Endothelial cell of umbilical vein (primary cell): ENCODE results near the gene SLCO4C1. TPM values are rescaled to one million over a fixed set of nuclear protein-coding genes. Genes with fewer than 3 reads are reported as not detected.

Experiments used
- BruUV-seq: library from RNA; stranded (reverse); fragments of 400-500 nt; replicated peaks from 2 replicates; lab custom pipeline; 2021; lab: Mats Ljungman, UMichigan
- CTCF ChIA-PET: fragments of 300-600, 350-600 bp; sonication (Branson Sonifier 250); formaldehyde crosslinking; loops from one replicate; lab custom pipeline; 2021; ENCODE audit warnings: antibody characterized with exemption, inconsistent platforms; lab: Charles Lee
- POLR2A ChIA-PET: fragments of 300-600, 350-600 bp; sonication (Branson Sonifier 250); formaldehyde crosslinking; loops from one replicate; lab custom pipeline; 2021; ENCODE audit warnings: antibody characterized with exemption, inconsistent platforms; lab: Charles Lee
- DNase-seq: peaks from one replicate; pipeline ENCODE4 v3.0.0-alpha.2; 2011; ENCODE audit warnings: low read depth, low spot score
- FAIRE-seq: peaks from 2 replicates; lab custom pipeline; 2011; peaks lifted over from hg19 to GRCh38; lab: Jason Lieb, UNC
- H2AFZ ChIP-seq: 2 replicates; pipeline ENCODE4 v1.6.0; 2012; ENCODE audit warnings: low read depth, low read length, control low read depth, inconsistent platforms
- H3K27ac ChIP-seq: 2 replicates; pipeline ENCODE4 v1.5.1; 2011; ENCODE audit warnings: low read depth, mild to moderate bottlenecking, control low read depth, low read length, moderate library complexity; ENCODE audit not compliant: insufficient read depth
- H3K27me3 ChIP-seq, 2 experiments: 2 replicates each; pipeline versions ENCODE4 v1.6.0 to v1.6.1; 2011; ENCODE audit warnings: low read length in 2 of 2, mixed read lengths in 1 of 2; ENCODE audit not compliant: control insufficient read depth in 2 of 2, insufficient read depth in 2 of 2
- H3K36me3 ChIP-seq, 2 experiments: 2 replicates in 1 of 2; 3 replicates in 1 of 2; pipeline ENCODE4 v1.5.1; 2011; ENCODE audit warnings: low read length in 2 of 2, mild to moderate bottlenecking in 1 of 2, moderate library complexity in 1 of 2; ENCODE audit not compliant: control insufficient read depth in 2 of 2, insufficient read depth in 2 of 2; ENCODE audit errors: extremely low read depth in 1 of 2
- H3K4me1 ChIP-seq: 3 replicates; pipeline ENCODE4 v1.5.1; 2011; ENCODE audit warnings: mild to moderate bottlenecking, low read length; ENCODE audit not compliant: control insufficient read depth, insufficient read depth; ENCODE audit errors: extremely low read depth
- H3K4me2 ChIP-seq: 2 replicates; pipeline ENCODE4 v1.6.1; 2011; ENCODE audit warnings: low read length, control low read depth, mixed read lengths; ENCODE audit not compliant: insufficient read depth
- H3K4me3 ChIP-seq, 3 experiments: fragments of 200-600 bp in 1 of 3; sonication (generic), shearing (Covaris generic) in 1 of 3; replicated peaks in 1 of 3; 2 replicates each; pipeline ENCODE4 v1.5.1; 2011 to 2016; ENCODE audit warnings: control low read depth in 3 of 3, low read length in 3 of 3, mild to moderate bottlenecking in 2 of 3, inconsistent platforms in 1 of 3, low read depth in 1 of 3, moderate library complexity in 1 of 3; ENCODE audit not compliant: insufficient read depth in 1 of 3
- H3K79me2 ChIP-seq: 2 replicates; pipeline ENCODE4 v1.6.0; 2012; ENCODE audit warnings: low read length, inconsistent platforms; ENCODE audit not compliant: control insufficient read depth, insufficient read depth
- H3K9ac ChIP-seq: replicated peaks from 2 replicates; pipeline ENCODE3; 2011; ENCODE audit warnings: low read length, control low read depth; ENCODE audit not compliant: insufficient read depth; ENCODE audit errors: extremely low read depth
- H3K9me1 ChIP-seq: replicated peaks from 3 replicates; pipeline ENCODE4 v1.6.0; 2011; ENCODE audit warnings: mild to moderate bottlenecking, low read length; ENCODE audit not compliant: control insufficient read depth, insufficient read depth; ENCODE audit errors: extremely low read depth
- H3K9me3 ChIP-seq: replicated peaks from 2 replicates; pipeline ENCODE4 v1.5.1; 2012; ENCODE audit warnings: low read length, inconsistent platforms; ENCODE audit not compliant: control insufficient read depth, insufficient read depth
- H4K20me1 ChIP-seq: replicated peaks from 2 replicates; pipeline ENCODE3; 2011; ENCODE audit warnings: mild to moderate bottlenecking, low read length; ENCODE audit not compliant: control insufficient read depth, insufficient read depth; ENCODE audit errors: extremely low read depth
- EZH2 ChIP-seq: IDR thresholded peaks from 2 replicates; pipeline ENCODE4 v1.6.1; 2012; ENCODE audit warnings: borderline replicate concordance, low read depth, mild to moderate bottlenecking, moderate library complexity, low read length, inconsistent platforms; ENCODE audit not compliant: severe bottlenecking
- FOS ChIP-seq: IDR thresholded peaks from 2 replicates; pipeline ENCODE4 v1.6.1; 2011; ENCODE audit warnings: mild to moderate bottlenecking, low read length, moderate library complexity, borderline replicate concordance; ENCODE audit not compliant: insufficient read depth
- GATA2 ChIP-seq: IDR thresholded peaks from 2 replicates; pipeline ENCODE4 v1.7.0; 2011; ENCODE audit warnings: low read depth, mild to moderate bottlenecking, moderate library complexity, mixed read lengths, low read length; ENCODE audit not compliant: insufficient read length, insufficient read depth
- JUN ChIP-seq: IDR thresholded peaks from 2 replicates; pipeline ENCODE4 v1.6.1; 2011; ENCODE audit warnings: borderline replicate concordance, low read depth; ENCODE audit not compliant: insufficient read length, insufficient read depth
- MYC ChIP-seq: IDR thresholded peaks from one replicate; pipeline ENCODE4 v1.6.1; 2011; ENCODE audit warnings: mild to moderate bottlenecking, low read depth, low read length
- POLR2A ChIP-seq: IDR thresholded peaks from 2 replicates; pipeline ENCODE4 v1.6.1; 2012; ENCODE audit warnings: low read depth, mild to moderate bottlenecking, control low read depth, low read length
- POLR2AphosphoS5 ChIP-seq: IDR thresholded peaks from 2 replicates; pipeline ENCODE4 v1.6.1; 2012; ENCODE audit warnings: low read depth, mild to moderate bottlenecking, control low read depth, low read length, moderate library complexity; ENCODE audit not compliant: insufficient read depth
- dilution Hi-C: fragments of 300-500 bp; cut with MboI; formaldehyde crosslinking; loops from one replicate; pipeline ENCODE4 v1.15.0; 2019; ENCODE audit warnings: low sequenced_read_pairs; ENCODE audit not compliant: extremely low pct_ligation_motif_present
- intact Hi-C: fragments of 100-400 bp; cut with micrococcal nuclease; formaldehyde crosslinking; loops from one replicate; pipeline ENCODE4 v1.10.0; 2022
- polyA plus RNA-seq, 4 experiments: library from polyadenylated mRNA; depleted of rRNA in 3 of 4; stranded (reverse) in 3 of 4; unstranded in 1 of 4; fragments of >200 nt; gene quantifications; 2 replicates each; pipeline versions ENCODE4 v1.2.1 to v1.2.3, GENCODE V29; 2011 to 2012; ENCODE audit warnings: missing spikeins in 1 of 4
- total RNA-seq: library from RNA; stranded (reverse); gene quantifications from 2 replicates; pipeline ENCODE4 v1.2.3, GENCODE V29; 2021
- TF ChIP-seq, protein P1 (sequence below): IDR thresholded peaks from 2 replicates; pipeline ENCODE4 v1.6.1; 2011; ENCODE audit not compliant: insufficient read depth, insufficient read length
- TF ChIP-seq, protein P2 (sequence below), 2 donors: IDR thresholded peaks; 1 replicate in 1 of 2; 2 replicates in 1 of 2; pipeline ENCODE4 v1.5.1; 2011; ENCODE audit warnings: low read length in 2 of 2, mild to moderate bottlenecking in 2 of 2, moderate library complexity in 2 of 2, control low read depth in 1 of 2, inconsistent platforms in 1 of 2, low read depth in 1 of 2; ENCODE audit not compliant: insufficient read depth in 1 of 2; ENCODE audit errors: extremely low read depth in 1 of 2

SLCO4C1 gene
- total and polyA plus RNA-seq, 2 donors (not counting 3 experiments of a cell fraction or from before 2014, with no cell fraction given): 0.03 TPM; not detected in 1

DNA sequence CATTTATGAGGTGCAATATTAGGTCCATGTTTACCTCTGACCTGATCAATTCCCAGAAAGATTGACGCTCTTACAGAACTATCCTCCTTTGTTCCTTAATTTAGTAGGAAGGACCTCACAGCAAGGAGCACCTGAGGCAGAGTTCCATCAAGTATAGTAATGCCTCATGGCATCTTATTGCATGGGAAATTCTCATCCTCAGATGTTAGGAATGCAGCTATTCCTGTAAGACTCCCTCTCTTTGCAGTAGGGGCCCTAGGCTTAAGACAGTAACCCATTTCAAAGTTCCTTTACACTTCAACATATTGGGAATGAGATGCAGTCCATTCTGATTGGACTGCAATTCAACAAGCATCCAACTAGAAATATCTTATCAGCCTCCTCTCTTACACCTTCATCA is 69.8 kb downstream of the SLCO4C1 start:
- TF ChIP-seq JUN: no peak
- no peak for TF ChIP-seq GATA2
- TF ChIP-seq, protein P1, sequence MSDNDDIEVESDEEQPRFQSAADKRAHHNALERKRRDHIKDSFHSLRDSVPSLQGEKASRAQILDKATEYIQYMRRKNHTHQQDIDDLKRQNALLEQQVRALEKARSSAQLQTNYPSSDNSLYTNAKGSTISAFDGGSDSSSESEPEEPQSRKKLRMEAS: no peak
- no peak for TF ChIP-seq MYC
- no peak for TF ChIP-seq POLR2AphosphoS5
- TF ChIP-seq FOS: no peak
- TF ChIP-seq EZH2: no peak
- TF ChIP-seq, protein P2, sequence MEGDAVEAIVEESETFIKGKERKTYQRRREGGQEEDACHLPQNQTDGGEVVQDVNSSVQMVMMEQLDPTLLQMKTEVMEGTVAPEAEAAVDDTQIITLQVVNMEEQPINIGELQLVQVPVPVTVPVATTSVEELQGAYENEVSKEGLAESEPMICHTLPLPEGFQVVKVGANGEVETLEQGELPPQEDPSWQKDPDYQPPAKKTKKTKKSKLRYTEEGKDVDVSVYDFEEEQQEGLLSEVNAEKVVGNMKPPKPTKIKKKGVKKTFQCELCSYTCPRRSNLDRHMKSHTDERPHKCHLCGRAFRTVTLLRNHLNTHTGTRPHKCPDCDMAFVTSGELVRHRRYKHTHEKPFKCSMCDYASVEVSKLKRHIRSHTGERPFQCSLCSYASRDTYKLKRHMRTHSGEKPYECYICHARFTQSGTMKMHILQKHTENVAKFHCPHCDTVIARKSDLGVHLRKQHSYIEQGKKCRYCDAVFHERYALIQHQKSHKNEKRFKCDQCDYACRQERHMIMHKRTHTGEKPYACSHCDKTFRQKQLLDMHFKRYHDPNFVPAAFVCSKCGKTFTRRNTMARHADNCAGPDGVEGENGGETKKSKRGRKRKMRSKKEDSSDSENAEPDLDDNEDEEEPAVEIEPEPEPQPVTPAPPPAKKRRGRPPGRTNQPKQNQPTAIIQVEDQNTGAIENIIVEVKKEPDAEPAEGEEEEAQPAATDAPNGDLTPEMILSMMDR (IDR thresholded peaks at IDR 0.05; ENCODE audit: extremely low read depth in 1 of 2, insufficient read depth in 1 of 2, low read depth in 1 of 2, low read length in 2 of 2): no peak
- no peak for TF ChIP-seq POLR2A
- Histone ChIP-seq H3K4me1 (no peaks in the 10 kb centered on the region), H3K36me3 (no peaks in the 10 kb centered on the region), H3K27me3 (no peaks in the 10 kb centered on the region), H3K9ac (no peak overlapping the region), H3K9me1 (no peaks in the 10 kb centered on the region), H3K9me3 (no peaks in the 10 kb centered on the region), H4K20me1 (no peaks in the 10 kb centered on the region), H3K79me2 (no peaks in the 10 kb centered on the region), H2AFZ (no peak overlapping the region), H3K27ac (no peak overlapping the region), H3K4me2 (no peak overlapping the region), H3K4me3 (no peak overlapping the region)
- CTCF ChIA-PET: no interaction called here
- DNase-seq (no peak), FAIRE-seq (no peak)
- intact Hi-C loops (no loop called here), dilution Hi-C loops (no loop called here)
- POLR2A ChIA-PET: no interaction called here
- BruUV-seq: no TSS peak
